Lung (tissue), 12 donors: ENCODE measurements around the gene UQCR11. TPM values are rescaled to one million over a fixed set of nuclear protein-coding genes. Genes with fewer than 3 reads are reported as not detected.

Source experiments
- ATAC-seq: fragments of 200-7000 bp; cut with Tn5 transposase; one replicate; pipeline ENCODE4 v1.9.1; 2020; ENCODE audit warnings: moderate number of reproducible peaks; ENCODE audit not compliant: insufficient read depth, low FRiP score
- DNase-seq, 3 donors: peaks; one replicate each; pipeline ENCODE4 v3.0.0-alpha.2; 2013 to 2017
- H3K27ac ChIP-seq, 2 donors: one replicate each; pipeline ENCODE4 v1.5.1; 2013; ENCODE audit warnings: mild to moderate bottlenecking in 2 of 2, moderate library complexity in 2 of 2, control low read depth in 1 of 2, inconsistent platforms in 1 of 2, low read depth in 1 of 2, low read length in 1 of 2
- H3K27me3 ChIP-seq, 3 donors: one replicate each; pipeline ENCODE4 v1.5.1; 2013; ENCODE audit warnings: low read length in 2 of 3; ENCODE audit not compliant: control insufficient read depth in 3 of 3, insufficient read depth in 3 of 3
- H3K36me3 ChIP-seq, 4 donors: one replicate each; pipeline ENCODE4 v1.5.1; 2013; ENCODE audit warnings: low read length in 4 of 4, mild to moderate bottlenecking in 1 of 4, moderate library complexity in 1 of 4; ENCODE audit not compliant: control insufficient read depth in 4 of 4, insufficient read depth in 4 of 4
- H3K4me1 ChIP-seq, 5 donors: one replicate each; pipeline ENCODE4 v1.5.1; 2013; ENCODE audit warnings: low read length in 5 of 5, mild to moderate bottlenecking in 2 of 5, moderate library complexity in 1 of 5; ENCODE audit not compliant: control insufficient read depth in 5 of 5, insufficient read depth in 5 of 5
- H3K4me3 ChIP-seq: one replicate; pipeline ENCODE4 v1.5.1; 2013; ENCODE audit warnings: mild to moderate bottlenecking, control low read depth, moderate library complexity
- H3K9ac ChIP-seq, 2 donors: one replicate each; pipeline ENCODE4 v1.5.1; 2013; ENCODE audit warnings: low read length in 2 of 2, control low read depth in 1 of 2; ENCODE audit not compliant: insufficient read depth in 1 of 2
- H3K9me3 ChIP-seq, 4 donors: one replicate each; pipeline ENCODE4 v1.5.1; 2013; ENCODE audit warnings: low read length in 3 of 4, mild to moderate bottlenecking in 1 of 4, moderate library complexity in 1 of 4; ENCODE audit not compliant: control insufficient read depth in 4 of 4, insufficient read depth in 3 of 4
- CTCF ChIP-seq: IDR thresholded peaks from 2 replicates; pipeline ENCODE4 v1.5.1; 2012; ENCODE audit warnings: mild to moderate bottlenecking; ENCODE audit errors: control extremely low read depth, extremely low read depth
- WGBS, 2 donors: extraction: QIAGEN DNeasy Blood & Tissue Kit; methylation state at CpG; one replicate each; pipeline ENCODE4 v1.1.7; 2013; 5-methylcytosine and 5-hydroxymethylcytosine counted together
- polyA plus RNA-seq, 2 donors: library from polyadenylated mRNA; stranded (reverse); fragments of 200-250 nt; gene quantifications; one replicate each; pipeline ENCODE4 v1.2.1, GENCODE V29; 2013
- total RNA-seq, 2 donors: library from RNA; depleted of rRNA in 1 of 2; stranded (reverse); fragments of >200 nt in 1 of 2; gene quantifications; one replicate each; pipeline ENCODE4 v1.2.1, GENCODE V29; 2014 to 2021
- donor health status: control.
- donor health status: control.
- donor health status: Bipolar disorder and iron deficiency.
- donor health status: healthy.
- donor health status: DM: yes; HTN: yes; CAD: no.

UQCR11 gene
- total and polyA plus RNA-seq, 4 donors, result 35.4 to 225 (median 127) TPM

- Histone ChIP-seq H3K36me3 (peaks cover 9 to 50% (median 20%) of the 10 kb centered on the region in 4 donors), H3K27me3 (no peaks in the 10 kb centered on the region), H3K27ac (no peak overlapping the region), H3K4me1 (peaks cover 0 to 7% (median 0%) of the 10 kb centered on the region in 5 donors), H3K9me3 (peaks cover 0 to 3% (median 0%) of the 10 kb centered on the region in 4 donors), H3K9ac (no peak overlapping the region), H3K4me3 (no peak overlapping the region)
- no peak for TF ChIP-seq CTCF
- ATAC-seq (no peak), DNase-seq (no peak)
- WGBS, 2 donors, result 83 to 84% methylated on average over 11 of the region's 11 CpGs
Measured at GRCh38 chr19:1610579-1610978, 5.3 kb upstream of the UQCR11 start.

GRCh38 chr19:1609680-1610474 is 4.6 kb upstream of the UQCR11 start:
- Histone ChIP-seq H3K4me1 (peaks cover 0 to 7% (median 0%) of the 10 kb centered on the region in 5 donors), H3K27me3 (no peaks in the 10 kb centered on the region), H3K27ac (no peak overlapping the region), H3K36me3 (peaks cover 5 to 43% (median 18%) of the 10 kb centered on the region in 4 donors), H3K9me3 (peaks cover 0 to 3% (median 0%) of the 10 kb centered on the region in 4 donors), H3K4me3 (no peak overlapping the region), H3K9ac (no peak overlapping the region)
- no peak for TF ChIP-seq CTCF
- DNase-seq (no peak), ATAC-seq (no peak)
- 86 to 89% methylated on average over 16 of the region's 16 CpGs for WGBS, 2 donors

- no peak overlapping the region for H3K4me3 ChIP-seq
Measured at GRCh38 chr19:1609103-1609396, 3.8 kb upstream of the UQCR11 start.

More at GRCh38 chr19:1609103-1609396, 3.8 kb upstream of the UQCR11 start:
- no peaks in the 10 kb centered on the region for H3K27me3 ChIP-seq
- H3K36me3 ChIP-seq, result peaks cover 4 to 35% (median 16%) of the 10 kb centered on the region in 4 donors
- H3K4me1 ChIP-seq, result peaks cover 0 to 11% (median 4%) of the 10 kb centered on the region in 5 donors
- no peak overlapping the region for H3K27ac ChIP-seq
- H3K9me3 ChIP-seq, result peaks cover 0 to 3% (median 0%) of the 10 kb centered on the region in 4 donors
- no peak overlapping the region for H3K9ac ChIP-seq
- no peak for TF ChIP-seq CTCF
- 18 to 35% methylated on average over 10 of the region's 10 CpGs for WGBS, 2 donors
- DNase-seq (no peak), ATAC-seq (no peak)
